Breast epithelium (tissue), 4 donors: ENCODE data around the gene ACTR3. TPM values are rescaled to one million over a fixed set of nuclear protein-coding genes. Genes with fewer than 3 reads are reported as not detected.

ENCODE experiments used
- DNase-seq, 2 donors: peaks; one replicate each; pipeline ENCODE4 v3.0.0-alpha.2; 2019; ENCODE audit warnings: low spot score in 2 of 2
- H3K27ac ChIP-seq, 2 donors: fragments of 200-600 bp; sonication (generic) in 1 of 2; one replicate each; pipeline ENCODE4 v1.5.1; 2016 to 2019; ENCODE audit warnings: mild to moderate bottlenecking in 1 of 2
- H3K27me3 ChIP-seq, 2 donors: fragments of 200-600 bp; sonication (generic) in 1 of 2; one replicate each; pipeline versions ENCODE4 v1.5.1 to v1.6.0; 2017 to 2019; ENCODE audit warnings: control low read depth in 1 of 2, mild to moderate bottlenecking in 1 of 2
- H3K36me3 ChIP-seq: fragments of 200-600 bp; one replicate; pipeline ENCODE4 v1.5.1; 2019
- H3K4me1 ChIP-seq, 2 donors: fragments of 200-600 bp; sonication (generic); one replicate each; pipeline ENCODE4 v1.5.1; 2016 to 2019; ENCODE audit warnings: control low read depth in 1 of 2
- H3K4me3 ChIP-seq, 3 donors: fragments of 200-600 bp; sonication (generic); 1 replicate in 2 of 3; 2 replicates in 1 of 3; pipeline ENCODE4 v1.5.1; 2016 to 2019; ENCODE audit warnings: mild to moderate bottlenecking in 3 of 3, moderate library complexity in 2 of 3
- H3K9me3 ChIP-seq, 2 donors: fragments of 200-600 bp; sonication (generic) in 1 of 2; one replicate each; pipeline ENCODE4 v1.5.1; 2016 to 2019; ENCODE audit warnings: control low read depth in 1 of 2
- CTCF ChIP-seq, 3 donors: fragments of 450-650 bp; IDR thresholded peaks; one replicate each; pipeline ENCODE4 v1.5.1; 2016 to 2017; ENCODE audit warnings: antibody characterized with exemption in 3 of 3, mild to moderate bottlenecking in 3 of 3, moderate library complexity in 3 of 3
- POLR2A ChIP-seq: fragments of 450-650 bp; IDR thresholded peaks from one replicate; pipeline ENCODE4 v1.6.1; 2016; ENCODE audit warnings: antibody characterized with exemption, mild to moderate bottlenecking, moderate library complexity
- POLR2AphosphoS5 ChIP-seq, 3 donors: sonication (generic); formaldehyde crosslinking; IDR thresholded peaks; one replicate each; pipeline ENCODE4 v1.6.1; 2017; ENCODE audit warnings: antibody characterized with exemption in 3 of 3
- intact Hi-C: fragments of 100-400 bp; cut with DNase I; formaldehyde crosslinking; loops from one replicate; pipeline ENCODE4 v1.15.1; 2023; ENCODE audit warnings: low total_unique reads
- total RNA-seq, 3 donors: library from RNA; depleted of rRNA; stranded (reverse); fragments of >200 nt; gene quantifications; one replicate each; pipeline ENCODE4 v1.1.0, GENCODE V29; 2016

Gene ACTR3
- total RNA-seq, 3 donors from 2014 or later, result 98.4 to 150 (median 117) TPM

GRCh38 chr2:113915082-113915819, 25.4 kb downstream of the ACTR3 start:
- Histone ChIP-seq H3K36me3 (no peaks in the 10 kb centered on the region), H3K9me3 (no peaks in the 10 kb centered on the region), H3K27me3 (no peaks in the 10 kb centered on the region), H3K4me3 (no peak overlapping the region), H3K27ac (no peak overlapping the region), H3K4me1 (no peaks in the 10 kb centered on the region)
- intact Hi-C loops, result no loop called here
- TF ChIP-seq POLR2AphosphoS5 (IDR thresholded peaks at IDR 0.05), result no peak
- TF ChIP-seq POLR2A, result no peak
- no peak for TF ChIP-seq CTCF (IDR thresholded peaks at IDR 0.05)
- no peak for DNase-seq

DNA sequence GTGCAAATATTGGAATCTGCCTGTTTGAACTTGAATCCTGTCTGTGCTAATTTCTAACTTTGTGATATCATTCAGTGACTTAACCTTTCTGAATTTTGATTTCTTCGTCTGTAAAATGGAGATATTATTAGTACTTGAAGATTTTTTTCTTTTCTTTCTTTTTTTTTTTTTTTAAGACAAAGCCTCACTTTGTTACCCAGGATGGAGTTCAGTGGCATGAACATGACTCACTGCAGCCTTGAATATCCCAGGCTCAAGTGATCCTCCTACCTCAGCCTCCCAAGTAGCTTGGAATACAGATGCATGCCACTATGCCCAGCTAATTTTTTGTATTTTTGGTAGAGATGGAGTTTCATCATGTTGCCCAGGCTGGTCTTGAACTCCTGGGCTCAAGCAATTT, 28.3 kb downstream of the ACTR3 start:
- no peaks in the 10 kb centered on the region for H3K9me3 ChIP-seq
- no peaks in the 10 kb centered on the region for H3K36me3 ChIP-seq
- H3K27me3 ChIP-seq, result no peaks in the 10 kb centered on the region
- DNase-seq, result no peak
- TF ChIP-seq POLR2AphosphoS5 (IDR thresholded peaks at IDR 0.05), result no peak
- H3K4me3 ChIP-seq, result no peak overlapping the region
- H3K27ac ChIP-seq, result no peak overlapping the region
- intact Hi-C loops, result no loop called here
- no peaks in the 10 kb centered on the region for H3K4me1 ChIP-seq

GRCh38 chr2:113920996-113921395, 31.1 kb downstream of the ACTR3 start:
- H3K4me1 ChIP-seq, result no peaks in the 10 kb centered on the region
- no peaks in the 10 kb centered on the region for H3K9me3 ChIP-seq
- H3K27ac ChIP-seq, result no peak overlapping the region
- no peaks in the 10 kb centered on the region for H3K36me3 ChIP-seq
- TF ChIP-seq POLR2A (no peak), CTCF (IDR thresholded peaks at IDR 0.05) (no peak), POLR2AphosphoS5 (IDR thresholded peaks at IDR 0.05) (no peak)
- no peak for DNase-seq
- H3K27me3 ChIP-seq, result no peaks in the 10 kb centered on the region
- H3K4me3 ChIP-seq, result no peak overlapping the region
- intact Hi-C loops, result no loop called here

GRCh38 chr2:113922335-113922734, 32.4 kb downstream of the ACTR3 start:
- intact Hi-C loops, result no loop called here
- TF ChIP-seq POLR2A (no peak), CTCF (IDR thresholded peaks at IDR 0.05) (no peak), POLR2AphosphoS5 (IDR thresholded peaks at IDR 0.05) (no peak)
- DNase-seq, result no peak

DNA sequence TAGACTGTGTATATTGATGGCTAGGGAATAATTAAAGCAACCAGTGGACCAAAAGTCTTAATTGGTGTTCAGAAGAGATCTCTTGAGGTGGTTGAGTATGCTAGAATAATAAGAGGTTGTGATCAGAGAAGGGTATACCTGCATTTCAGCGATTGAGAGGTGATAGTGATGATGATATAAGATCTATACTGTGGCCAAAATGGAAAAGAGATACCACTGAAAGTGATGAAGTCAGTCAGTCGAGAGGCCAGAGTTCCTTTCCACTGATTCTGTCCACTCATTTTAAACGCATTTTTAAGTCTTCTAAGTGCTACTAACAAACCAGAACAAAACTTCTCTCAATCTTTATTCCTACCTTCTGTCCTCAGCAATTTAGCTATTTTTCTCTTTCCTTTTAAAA, 32.9 kb downstream of the ACTR3 start:
- intact Hi-C loops, result no loop called here
- Histone ChIP-seq H3K27me3 (no peaks in the 10 kb centered on the region), H3K4me1 (no peaks in the 10 kb centered on the region), H3K36me3 (no peaks in the 10 kb centered on the region), H3K27ac (no peak overlapping the region), H3K9me3 (no peaks in the 10 kb centered on the region), H3K4me3 (no peak overlapping the region)
- TF ChIP-seq POLR2AphosphoS5 (IDR thresholded peaks at IDR 0.05) (no peak), CTCF (IDR thresholded peaks at IDR 0.05) (no peak), POLR2A (no peak)
- no peak for DNase-seq

More at GRCh38 chr2:113922335-113922734, 32.4 kb downstream of the ACTR3 start:
- no peak overlapping the region for H3K27ac ChIP-seq
- H3K4me3 ChIP-seq, result no peak overlapping the region
- H3K9me3 ChIP-seq, result no peaks in the 10 kb centered on the region
- no peaks in the 10 kb centered on the region for H3K4me1 ChIP-seq
- no peaks in the 10 kb centered on the region for H3K36me3 ChIP-seq
- no peaks in the 10 kb centered on the region for H3K27me3 ChIP-seq
